GM18858 (cell line): ENCODE measurements around the gene RASSF1.
"Not testable (repeated sequence)": the region's sequence is repeated elsewhere in the genome, so short reads cannot be mapped to it uniquely, and the experiment has no call there.

Experiments used
- ATAC-seq: cut with Tn5 transposase; IDR thresholded peaks from one replicate; pipeline ENCODE4 v1.9.1; 2021; ENCODE audit not compliant: unreplicated experiment

RASSF1 gene

GRCh38 chr3:50288387-50289007 lies 52.1 kb downstream of the RASSF1 start:
- no peak for ATAC-seq

GRCh38 chr3:50287262-50287661 lies 53.4 kb downstream of the RASSF1 start:
- ATAC-seq: no peak

DNA sequence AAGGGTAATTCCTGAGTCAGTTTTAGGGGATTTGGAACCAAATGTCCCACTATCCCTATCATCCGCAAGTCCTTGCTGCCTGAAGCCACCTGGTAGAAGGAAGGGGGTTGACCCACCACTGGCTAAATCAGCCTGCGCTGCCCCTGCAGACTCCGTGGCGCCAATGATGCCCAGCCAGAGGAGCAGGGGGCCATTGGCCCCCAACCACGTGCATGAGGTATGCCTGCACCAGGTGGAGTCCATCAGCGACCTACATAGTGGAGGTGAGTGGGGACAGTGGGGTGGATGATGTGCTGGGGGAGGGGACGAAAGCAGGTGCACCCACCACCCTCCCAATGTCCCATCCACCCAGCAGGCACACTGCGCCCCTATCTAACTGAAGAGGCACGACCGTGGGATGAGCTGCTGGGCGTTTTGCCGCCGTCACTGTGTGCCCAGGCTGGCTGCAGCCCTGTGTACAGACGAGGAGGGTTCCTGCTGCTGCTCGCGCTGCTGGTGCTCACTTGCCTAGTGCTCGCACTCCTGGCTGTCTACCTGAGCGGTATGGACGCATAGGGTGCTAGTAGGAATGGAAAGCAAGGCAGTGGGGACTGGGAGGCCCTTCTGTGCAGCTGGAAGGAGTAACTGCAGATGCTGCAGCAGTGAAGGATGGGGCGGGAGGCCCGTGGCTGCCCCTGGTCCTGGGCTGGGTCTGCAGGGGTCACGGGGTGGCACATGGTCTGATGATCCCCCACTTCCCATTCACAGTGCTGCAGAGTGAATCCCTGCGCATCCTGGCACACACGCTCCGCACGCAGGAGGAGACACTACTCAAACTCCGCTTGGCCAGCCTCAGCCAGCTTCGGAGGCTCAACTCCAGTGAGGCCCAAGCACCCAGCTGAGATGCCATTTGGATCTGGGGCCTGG lies 54.1 kb downstream of the RASSF1 start:
- no peak for ATAC-seq

DNA sequence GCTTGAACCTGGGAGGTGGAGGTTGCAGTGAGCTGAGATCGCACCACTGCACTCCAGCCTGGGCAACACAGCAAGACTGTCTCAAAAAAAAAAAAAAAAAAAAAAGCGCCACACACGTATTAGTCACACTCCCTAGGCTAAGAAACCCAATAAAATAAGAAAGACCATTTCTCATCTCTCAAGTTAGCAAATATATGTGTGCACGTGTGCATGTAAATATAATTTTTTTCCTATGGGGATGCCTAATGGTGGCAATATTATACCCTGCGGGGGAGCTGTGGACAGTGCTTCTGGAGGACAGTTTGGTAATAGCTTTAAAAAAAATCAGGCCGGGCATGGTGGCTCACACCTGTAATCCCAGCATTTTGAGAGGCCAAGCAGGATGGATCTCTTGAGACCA lies 56.5 kb downstream of the RASSF1 start:
- not testable (repeated sequence) for ATAC-seq
